K562 (cell line): ENCODE results near the gene PTGIR. TPM values are rescaled to one million over a fixed set of nuclear protein-coding genes. Genes with fewer than 3 reads are reported as not detected.

Experiments
- CCNT2 ChIP-seq: IDR thresholded peaks from 2 replicates; pipeline ENCODE4 v1.6.1; 2011; ENCODE audit warnings: borderline replicate concordance, low read depth, mild to moderate bottlenecking, moderate library complexity, mixed read lengths, low read length; ENCODE audit not compliant: insufficient read length; ENCODE audit errors: extremely low read depth
- DACH1 ChIP-seq: fragments of 450-650 bp; IDR thresholded peaks from 2 replicates; pipeline ENCODE4 v1.6.1; 2018; ENCODE audit not compliant: partially characterized antibody
- DNMT1 ChIP-seq: fragments of 450-650 bp; IDR thresholded peaks from 2 replicates; pipeline ENCODE4 v1.6.1; 2016; ENCODE audit warnings: antibody characterized with exemption, mild to moderate bottlenecking
- FOXM1 ChIP-seq, 2 experiments: fragments of 450-650 bp in 1 of 2; sonication (generic) in 1 of 2; formaldehyde crosslinking in 1 of 2; IDR thresholded peaks; 2 replicates each; pipeline versions ENCODE4 v1.6.1 to v1.9.0; 2017 to 2022; ENCODE audit warnings: low read depth in 2 of 2, mild to moderate bottlenecking in 2 of 2, missing genetic modification reagents in 1 of 2, moderate library complexity in 1 of 2
- HDAC2 ChIP-seq: fragments of 450-650 bp; IDR thresholded peaks from 2 replicates; pipeline ENCODE4 v1.6.1; 2016; ENCODE audit warnings: mild to moderate bottlenecking
- HDAC6 ChIP-seq: IDR thresholded peaks from 2 replicates; pipeline ENCODE4 v1.6.1; 2012; ENCODE audit warnings: low read depth, mild to moderate bottlenecking, control low read depth, inconsistent platforms, low read length, moderate library complexity
- JUN ChIP-seq, 2 experiments: sonication (generic) in 1 of 2; formaldehyde crosslinking in 1 of 2; IDR thresholded peaks; 2 replicates each; pipeline versions ENCODE4 v1.6.1 to v1.8.0; 2012 to 2022; ENCODE audit warnings: borderline replicate concordance in 2 of 2, mild to moderate bottlenecking in 2 of 2, improper control_type of control experiment in 1 of 2, low read depth in 1 of 2, low read length in 1 of 2, missing genetic modification reagents in 1 of 2
- JUND ChIP-seq, 2 experiments: IDR thresholded peaks; 2 replicates in 1 of 2; 3 replicates in 1 of 2; pipeline ENCODE4 v1.6.1; 2011; ENCODE audit warnings: borderline replicate concordance in 2 of 2, low read depth in 2 of 2, low read length in 2 of 2, improper control_type of control experiment in 1 of 2, missing biosample characterization in 1 of 2, missing genetic modification characterization in 1 of 2, missing genetic modification reagents in 1 of 2
- KLF10 ChIP-seq: fragments of 250-450 bp; sonication (Bioruptor Pico); IDR thresholded peaks from 2 replicates; pipeline ENCODE4 v1.6.1; 2021; ENCODE audit warnings: matching md5 sums
- MAFK ChIP-seq: IDR thresholded peaks from 2 replicates; pipeline ENCODE4 v1.6.1; 2011; ENCODE audit warnings: low read length, improper control_type of control experiment
- MCM2 ChIP-seq: fragments of 450-650 bp; IDR thresholded peaks from 2 replicates; pipeline ENCODE4 v1.6.1; 2017; ENCODE audit warnings: low read depth, mild to moderate bottlenecking
- NFATC3 ChIP-seq: fragments of 450-650 bp; IDR thresholded peaks from 2 replicates; pipeline ENCODE4 v1.6.1; 2017; ENCODE audit warnings: mild to moderate bottlenecking
- NR3C1 ChIP-seq: sonication (generic); formaldehyde crosslinking; IDR thresholded peaks from 2 replicates; pipeline ENCODE4 v1.8.1; 2022; ENCODE audit warnings: missing genetic modification reagents
- PPARD ChIP-seq: fragments of 250-450 bp; sonication (Bioruptor Pico); IDR thresholded peaks from 2 replicates; pipeline ENCODE4 v1.8.0; 2022; ENCODE audit warnings: inconsistent platforms, mild to moderate bottlenecking, moderate library complexity
- RBFOX2 ChIP-seq: fragments of 200-400 bp; formaldehyde crosslinking; IDR thresholded peaks from 2 replicates; pipeline ENCODE4 v1.6.1; 2017; ENCODE audit warnings: low read depth, mild to moderate bottlenecking, low read length, moderate library complexity
- SIX5 ChIP-seq, 2 experiments: IDR thresholded peaks; 2 replicates each; pipeline ENCODE4 v1.6.1; 2011; ENCODE audit warnings: low read length in 2 of 2, borderline replicate concordance in 1 of 2, low read depth in 1 of 2, mild to moderate bottlenecking in 1 of 2, moderate library complexity in 1 of 2; ENCODE audit not compliant: insufficient read depth in 1 of 2
- STAG1 ChIP-seq: sonication (generic); formaldehyde crosslinking; IDR thresholded peaks from 2 replicates; pipeline ENCODE4 v1.5.0; 2020; ENCODE audit warnings: missing genetic modification reagents, borderline replicate concordance
- TSC22D4 ChIP-seq: fragments of 450-650 bp; IDR thresholded peaks from 2 replicates; pipeline ENCODE4 v1.6.1; 2016; ENCODE audit warnings: missing genetic modification characterization, missing biosample characterization, control low read depth
- ZBTB7A ChIP-seq: IDR thresholded peaks from 2 replicates; pipeline ENCODE4 v1.6.1; 2011; ENCODE audit warnings: low read depth, mild to moderate bottlenecking, low read length, moderate library complexity, borderline replicate concordance; ENCODE audit not compliant: control insufficient read depth
- ZNF444 ChIP-seq: fragments of 250-450 bp; sonication (Bioruptor Pico); IDR thresholded peaks from 2 replicates; pipeline ENCODE4 v1.4.0; 2020; ENCODE audit warnings: mild to moderate bottlenecking, moderate library complexity
- ZNF778 ChIP-seq: fragments of 450-650 bp; formaldehyde crosslinking; IDR thresholded peaks from 2 replicates; pipeline ENCODE4 v1.4.0; 2020; ENCODE audit warnings: mild to moderate bottlenecking, moderate library complexity
- polyA plus RNA-seq, 8 experiments: library from polyadenylated mRNA; depleted of rRNA in 4 of 8; stranded (reverse) in 5 of 8; unstranded in 3 of 8; fragments of >200 nt; fragmentation: Nextera tagmentation in 2 of 8; fragmentation: Illumina TruSeq in 1 of 8; extraction: Ambion mirVana in 2 of 8; extraction: Trizol in 1 of 8; gene quantifications; 2 replicates each; pipeline versions ENCODE4 v1.2.1 to v1.2.3, GENCODE V29; 2011 to 2014; ENCODE audit warnings: inconsistent platforms in 1 of 8, missing spikeins in 1 of 8
- total RNA-seq, 7 experiments: library from RNA; depleted of rRNA in 6 of 7; stranded (reverse); fragments of >200 nt in 6 of 7; fragmentation: Illumina TruSeq in 2 of 7; extraction: Trizol in 2 of 7; gene quantifications; 2 replicates each; pipeline versions ENCODE4 v1.2.1 to v1.2.3, GENCODE V29; 2011 to 2021; ENCODE audit warnings: low replicate concordance in 1 of 7
- TF ChIP-seq, protein P1 (sequence below): fragments of 450-650 bp; IDR thresholded peaks from 2 replicates; pipeline ENCODE4 v1.6.1; 2016
- TF ChIP-seq, protein P2 (sequence below): fragments of 250-450 bp; sonication (Bioruptor Pico); IDR thresholded peaks from 2 replicates; pipeline ENCODE4 v1.5.0; 2021; ENCODE audit warnings: mild to moderate bottlenecking, moderate library complexity

Gene PTGIR
- total and polyA plus RNA-seq, 9 of the 15 experiments (the other 6 are each of a cell fraction or from before 2014, with no cell fraction given) = 0.11 to 3.4 (median 1.1) TPM; not detected in 1

DNA sequence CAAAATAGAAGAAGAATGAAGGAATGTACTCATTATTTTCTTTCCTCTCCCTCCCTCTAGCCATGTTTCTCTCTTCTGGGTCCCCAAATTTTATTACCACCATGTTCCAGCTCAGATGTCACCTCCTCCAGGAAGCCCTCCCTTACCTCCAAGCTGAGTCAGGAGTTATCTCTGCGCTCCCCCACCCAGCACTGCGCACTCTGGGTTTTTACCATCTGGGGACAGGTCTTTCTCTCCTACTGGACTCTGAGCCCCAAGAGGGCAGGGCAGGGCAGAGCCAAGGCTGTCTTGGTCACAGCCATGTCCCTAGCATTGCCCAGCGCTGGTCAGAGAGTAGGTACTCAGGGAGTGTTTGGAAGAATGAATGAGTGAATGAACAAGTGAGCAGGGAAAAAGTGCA, 8.2 kb upstream of the PTGIR start (continued):
- TF ChIP-seq STAG1 (no peak), NR3C1 (CRISPR knock-in tag) (no peak), MAFK (no peak), HDAC6 (no peak), RBFOX2 (no peak), DNMT1 (no peak), SIX5 (IDR thresholded peaks at IDR 0.05; ENCODE audit: borderline replicate concordance in 1 of 2, insufficient read depth in 1 of 2, low read depth in 1 of 2, low read length in 2 of 2) (no peak), KLF10 (CRISPR knock-in tag) (no peak), PPARD (CRISPR knock-in tag) (no peak), HDAC2 (peak; percentile 72; the same call in 1 of the 2 replicates), ZNF444 (CRISPR knock-in tag) (no peak), TSC22D4 (tag) (no peak), MCM2 (no peak), ZNF778 (no peak), JUN (IDR thresholded peaks at IDR 0.05; ENCODE audit: borderline replicate concordance, low read depth, low read length) (no peak), JUN (CRISPR knock-in tag; IDR thresholded peaks at IDR 0.05; ENCODE audit: borderline replicate concordance) (no peak), DACH1 (no peak), ZBTB7A (0 out of 2 replicates have a peak, but pooled peaks have one; percentile 20), JUND (IDR thresholded peaks at IDR 0.05; ENCODE audit: borderline replicate concordance, low read depth, low read length) (no peak), JUND (tag; IDR thresholded peaks at IDR 0.05; ENCODE audit: borderline replicate concordance, low read depth, low read length) (no peak), FOXM1 (IDR thresholded peaks at IDR 0.05; ENCODE audit: low read depth) (no peak; the same call in 1 of the 2 replicates), FOXM1 (CRISPR knock-in tag; IDR thresholded peaks at IDR 0.05; ENCODE audit: low read depth) (no peak), NFATC3 (no peak), CCNT2 (no peak)
- TF ChIP-seq, protein P1, sequence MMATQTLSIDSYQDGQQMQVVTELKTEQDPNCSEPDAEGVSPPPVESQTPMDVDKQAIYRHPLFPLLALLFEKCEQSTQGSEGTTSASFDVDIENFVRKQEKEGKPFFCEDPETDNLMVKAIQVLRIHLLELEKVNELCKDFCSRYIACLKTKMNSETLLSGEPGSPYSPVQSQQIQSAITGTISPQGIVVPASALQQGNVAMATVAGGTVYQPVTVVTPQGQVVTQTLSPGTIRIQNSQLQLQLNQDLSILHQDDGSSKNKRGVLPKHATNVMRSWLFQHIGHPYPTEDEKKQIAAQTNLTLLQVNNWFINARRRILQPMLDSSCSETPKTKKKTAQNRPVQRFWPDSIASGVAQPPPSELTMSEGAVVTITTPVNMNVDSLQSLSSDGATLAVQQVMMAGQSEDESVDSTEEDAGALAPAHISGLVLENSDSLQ = no peak
- TF ChIP-seq, protein P2, sequence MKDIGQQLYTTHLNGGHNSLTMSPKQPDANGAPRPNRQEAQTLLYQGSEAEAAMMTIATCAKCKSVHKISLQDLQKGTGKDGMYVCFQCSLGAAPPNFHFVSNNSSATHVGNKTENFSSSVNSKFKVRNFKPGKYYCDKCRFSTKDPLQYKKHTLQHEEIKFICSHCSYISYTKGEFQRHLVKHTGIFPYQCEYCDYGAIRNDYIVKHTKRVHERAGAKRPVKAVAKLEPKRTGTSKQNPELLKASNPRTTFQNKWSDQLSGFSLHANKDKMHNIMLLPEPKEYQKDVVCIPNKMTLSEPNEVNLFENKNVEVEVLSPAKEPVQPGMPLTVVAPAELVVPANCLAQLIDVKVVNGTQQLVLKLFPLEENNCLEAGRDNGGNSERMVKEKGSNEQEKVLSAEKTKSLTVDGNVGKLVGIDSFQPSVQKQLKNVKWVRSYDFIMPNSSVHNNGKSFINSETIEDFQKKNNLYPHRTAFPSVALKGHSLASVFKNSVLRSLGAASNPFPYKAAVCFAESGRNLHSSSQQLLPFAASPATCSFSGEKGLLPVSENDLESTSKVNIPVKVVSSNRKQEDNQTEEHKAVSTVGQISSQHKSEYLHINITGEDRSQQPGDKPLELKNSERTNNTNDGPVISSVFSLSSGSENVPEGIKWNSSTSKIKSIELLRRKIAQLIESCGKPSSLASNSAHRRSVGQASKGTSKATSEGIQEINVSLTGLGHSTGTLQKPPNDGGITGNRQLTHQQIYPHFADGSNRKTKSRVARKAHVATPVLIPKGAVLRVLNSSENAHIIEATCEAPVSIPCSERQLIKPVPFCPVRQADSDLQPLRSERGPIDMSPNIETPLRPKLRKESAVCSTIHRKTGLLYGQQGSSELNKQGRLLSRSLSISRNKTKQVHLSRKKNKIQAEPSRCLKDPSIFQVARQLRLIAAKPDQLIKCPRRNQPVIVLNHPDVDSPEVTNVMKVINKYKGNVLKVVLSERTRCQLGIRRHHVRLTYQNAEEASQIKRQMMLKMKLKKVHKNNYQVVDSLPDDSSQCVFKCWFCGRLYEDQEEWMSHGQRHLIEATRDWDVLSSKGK = no peak
